MG63 (cell line): Measurements from ENCODE around the gene RORC. TPM values are rescaled to one million over a fixed set of nuclear protein-coding genes. Genes with fewer than 3 reads are reported as not detected.
"Not testable (repeated sequence)": the region's sequence is repeated elsewhere in the genome, so short reads cannot be mapped to it uniquely, and the experiment has no call there.

Source experiments
- DNase-seq: peaks from one replicate; pipeline ENCODE4 v3.0.0-alpha.2; 2020
- H3K27me3 ChIP-seq: fragments of 250-450 bp; sonication (Bioruptor Pico); 2 replicates; pipeline ENCODE4 v1.5.1; 2020; ENCODE audit warnings: mild to moderate bottlenecking, moderate library complexity
- H3K36me3 ChIP-seq: fragments of 250-450 bp; sonication (Bioruptor Pico); 2 replicates; pipeline ENCODE4 v1.5.1; 2020; ENCODE audit warnings: mild to moderate bottlenecking, moderate library complexity
- H3K4me3 ChIP-seq: fragments of 250-450 bp; sonication (Bioruptor Pico); 2 replicates; pipeline ENCODE4 v1.5.1; 2020; ENCODE audit warnings: mild to moderate bottlenecking, moderate library complexity
- H3K9me3 ChIP-seq: fragments of 250-450 bp; sonication (Bioruptor Pico); 2 replicates; pipeline ENCODE4 v1.5.1; 2020; ENCODE audit warnings: mild to moderate bottlenecking, moderate library complexity
- total RNA-seq: library from RNA; depleted of rRNA; stranded (reverse); fragments of >200 nt; shearing (Covaris generic); gene quantifications from 2 replicates; pipeline ENCODE4 v1.2.3, GENCODE V29; 2014; ENCODE audit warnings: low replicate concordance; rRNA removed

Gene RORC
- total RNA-seq, 1 experiment from 2014 or later = 0.63 TPM

DNA sequence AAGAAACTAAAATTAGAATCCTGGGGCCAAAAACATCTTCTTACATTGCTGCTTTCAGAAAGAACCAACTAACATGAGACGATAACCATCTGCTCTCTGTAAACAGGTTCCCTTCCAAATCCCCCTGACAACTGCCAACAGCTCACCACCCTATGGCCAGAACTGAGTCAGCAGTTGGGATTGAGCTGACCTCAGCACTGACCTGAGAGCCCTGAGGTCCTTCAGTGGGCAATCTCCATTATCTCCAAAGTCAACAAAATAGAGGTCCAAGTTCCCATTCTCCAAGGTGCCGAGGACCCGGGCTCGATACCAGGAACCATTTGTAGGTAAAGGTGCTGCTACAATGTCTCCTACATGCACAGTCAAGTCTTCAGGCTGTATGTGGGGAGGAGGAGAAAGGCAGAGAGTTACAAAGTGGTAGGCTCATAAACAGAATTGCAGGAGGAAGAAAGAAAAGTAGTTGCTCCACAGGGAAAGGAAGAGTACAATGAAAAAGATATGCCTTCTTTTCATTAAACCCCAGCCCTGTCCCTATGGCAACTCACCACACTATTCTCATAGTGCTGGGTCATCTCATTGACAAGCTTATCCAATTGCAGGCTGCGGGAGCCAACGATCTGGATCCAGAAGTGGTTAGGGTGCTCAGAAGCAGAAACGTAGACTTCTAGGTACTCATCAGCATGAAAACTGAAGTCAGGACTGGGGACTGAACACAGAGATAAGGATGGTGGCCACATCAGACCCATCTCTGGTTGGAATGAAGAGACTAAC, 55.5 kb downstream of the RORC start:
- H3K9me3 ChIP-seq = no peaks in the 10 kb centered on the region
- H3K27me3 ChIP-seq = no peaks in the 10 kb centered on the region
- H3K4me3 ChIP-seq = no peak overlapping the region
- peak; percentile 39 for DNase-seq
- H3K36me3 ChIP-seq = peaks cover 5% of the 10 kb centered on the region; the same call in 1 of the 2 replicates

DNA sequence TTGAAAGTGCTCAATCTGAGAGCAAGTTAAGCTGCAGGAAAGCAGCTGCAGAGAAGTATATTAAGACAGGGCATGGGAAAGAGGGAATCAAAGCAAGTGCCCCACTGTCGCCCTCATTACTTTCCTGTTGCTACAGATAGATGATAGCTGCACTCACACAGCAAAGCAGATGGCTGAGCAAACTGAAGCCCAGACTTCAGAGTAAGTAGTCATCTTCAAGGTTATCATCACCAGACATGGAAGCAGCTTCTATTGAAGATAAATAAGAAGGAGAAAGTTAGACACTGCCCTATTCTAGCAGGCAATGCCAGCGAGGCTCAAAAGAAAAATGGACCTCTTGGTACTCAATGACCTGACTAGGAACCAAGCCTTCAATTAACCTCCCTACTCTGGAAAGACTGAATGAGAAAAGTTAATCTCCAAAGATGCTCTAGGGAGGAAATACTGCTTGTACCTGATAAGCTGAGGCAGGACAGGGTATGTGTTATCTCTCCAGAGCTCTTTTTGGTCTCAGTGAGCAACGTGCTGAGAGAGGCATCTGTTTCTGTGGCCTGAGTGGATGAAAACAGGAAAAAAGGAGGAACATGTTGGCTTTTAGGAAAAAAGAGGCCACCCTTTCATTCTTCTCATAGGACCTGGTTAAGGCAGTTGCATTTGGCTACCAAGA, 57.2 kb downstream of the RORC start:
- H3K27me3 ChIP-seq = no peaks in the 10 kb centered on the region
- DNase-seq = no peak
- H3K36me3 ChIP-seq = peaks cover 5% of the 10 kb centered on the region; the same call in 1 of the 2 replicates
- no peaks in the 10 kb centered on the region for H3K9me3 ChIP-seq
- H3K4me3 ChIP-seq = no peak overlapping the region

DNA sequence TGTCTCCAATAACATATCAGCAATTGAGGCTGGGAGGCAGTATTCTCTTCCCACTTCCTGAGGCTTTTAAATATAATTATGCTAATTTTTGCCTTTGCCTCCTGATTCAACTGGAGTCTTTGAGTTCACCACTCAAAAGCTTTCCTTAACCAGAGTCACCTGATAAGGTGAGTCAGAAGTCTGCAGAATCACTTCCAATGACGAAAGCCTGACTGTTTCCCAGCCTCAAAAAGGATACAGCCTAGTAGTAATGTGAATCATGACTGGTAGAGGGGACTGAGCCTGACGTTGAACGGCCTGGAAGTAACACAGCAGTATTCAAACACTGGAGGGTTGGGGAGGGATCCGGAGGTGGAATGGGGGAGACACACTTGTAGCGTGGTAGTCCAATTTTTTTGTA, 57.9 kb downstream of the RORC start:
- Histone ChIP-seq H3K27me3 (no peaks in the 10 kb centered on the region), H3K9me3 (no peaks in the 10 kb centered on the region), H3K36me3 (peaks cover 5% of the 10 kb centered on the region; the same call in 1 of the 2 replicates), H3K4me3 (no peak overlapping the region)
- DNase-seq = no peak

DNA sequence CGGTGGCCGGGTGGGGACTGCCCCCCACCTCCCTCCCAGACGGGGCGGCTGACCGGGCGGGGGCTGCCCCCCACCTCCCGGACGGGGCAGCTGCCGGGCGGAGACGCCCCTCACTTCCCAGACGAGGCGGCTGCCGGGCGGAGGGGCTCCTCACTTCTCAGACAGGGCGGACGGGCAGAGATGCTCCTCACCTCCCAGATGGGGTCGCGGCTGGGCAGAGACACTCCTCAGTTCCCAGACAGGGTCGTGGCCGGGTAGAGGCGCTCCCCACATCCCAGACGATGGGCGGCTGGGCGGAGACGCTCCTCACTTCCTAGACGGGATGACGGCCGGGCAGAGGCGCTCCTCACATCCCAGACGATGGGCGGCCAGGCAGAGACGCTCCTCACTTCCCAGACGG, 62.3 kb downstream of the RORC start:
- not testable (repeated sequence) for H3K27me3 ChIP-seq, DNase-seq, H3K4me3 ChIP-seq, H3K36me3 ChIP-seq, H3K9me3 ChIP-seq

DNA sequence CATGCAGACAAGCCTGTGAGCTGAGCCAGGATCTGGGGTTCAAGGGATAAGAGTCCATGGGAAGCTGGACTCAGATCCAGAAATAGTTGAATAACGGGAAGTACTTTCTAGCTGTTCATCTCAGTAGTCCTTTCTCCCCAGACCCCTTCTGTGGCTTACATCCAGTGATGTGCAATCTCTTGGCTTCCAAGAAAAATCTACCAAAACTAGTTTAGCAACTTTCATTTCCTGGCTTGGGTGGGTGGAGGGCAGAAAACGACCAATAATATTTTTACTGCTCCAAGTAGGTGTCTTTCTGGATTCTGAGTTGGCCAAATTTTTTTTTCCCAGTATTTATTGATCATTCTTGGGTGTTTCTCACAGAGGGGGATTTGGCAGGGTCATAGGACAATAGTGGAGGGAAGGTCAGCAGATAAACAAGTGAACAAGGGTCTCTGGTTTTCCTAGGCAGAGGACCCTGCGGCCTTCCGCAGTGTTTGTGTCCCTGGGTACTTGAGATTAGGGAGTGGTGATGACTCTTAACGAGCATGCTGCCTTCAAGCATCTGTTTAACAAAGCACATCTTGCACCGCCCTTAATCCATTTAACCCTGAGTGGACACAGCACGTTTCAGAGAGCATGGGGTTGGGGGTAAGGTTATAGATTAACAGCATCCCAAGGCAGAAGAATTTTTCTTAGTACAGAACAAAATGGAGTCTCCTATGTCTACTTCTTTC, 63.1 kb downstream of the RORC start:
- H3K27me3 ChIP-seq, H3K9me3 ChIP-seq, DNase-seq: not testable (repeated sequence)

DNA sequence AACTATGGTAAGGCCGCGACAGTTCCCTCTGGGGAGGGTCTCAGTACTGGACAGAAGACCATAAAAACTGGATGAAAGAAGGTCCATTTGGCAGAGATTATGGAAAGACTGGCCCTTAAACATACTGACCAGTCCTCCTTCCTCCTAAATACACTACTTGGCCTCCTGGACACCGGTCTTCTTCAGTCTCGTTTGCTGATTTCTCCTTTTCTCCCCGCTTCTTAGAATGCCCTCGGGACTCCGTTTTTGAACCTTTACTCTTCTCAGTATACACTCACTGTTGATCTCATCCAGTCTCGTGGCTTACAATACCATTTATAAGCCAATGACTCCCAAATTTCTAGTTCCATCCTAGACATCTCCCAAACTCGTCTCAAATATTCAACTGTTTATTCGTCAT, 67.6 kb downstream of the RORC start:
- H3K4me3 ChIP-seq = peak overlapping the region; percentile 89
- no peaks in the 10 kb centered on the region for H3K27me3 ChIP-seq
- no peak for DNase-seq
- peaks cover 28% of the 10 kb centered on the region for H3K36me3 ChIP-seq
- no peaks in the 10 kb centered on the region for H3K9me3 ChIP-seq

More for the DNA sequence above, 63.1 kb downstream of the RORC start:
- H3K4me3 ChIP-seq, H3K36me3 ChIP-seq: not testable (repeated sequence)

DNA sequence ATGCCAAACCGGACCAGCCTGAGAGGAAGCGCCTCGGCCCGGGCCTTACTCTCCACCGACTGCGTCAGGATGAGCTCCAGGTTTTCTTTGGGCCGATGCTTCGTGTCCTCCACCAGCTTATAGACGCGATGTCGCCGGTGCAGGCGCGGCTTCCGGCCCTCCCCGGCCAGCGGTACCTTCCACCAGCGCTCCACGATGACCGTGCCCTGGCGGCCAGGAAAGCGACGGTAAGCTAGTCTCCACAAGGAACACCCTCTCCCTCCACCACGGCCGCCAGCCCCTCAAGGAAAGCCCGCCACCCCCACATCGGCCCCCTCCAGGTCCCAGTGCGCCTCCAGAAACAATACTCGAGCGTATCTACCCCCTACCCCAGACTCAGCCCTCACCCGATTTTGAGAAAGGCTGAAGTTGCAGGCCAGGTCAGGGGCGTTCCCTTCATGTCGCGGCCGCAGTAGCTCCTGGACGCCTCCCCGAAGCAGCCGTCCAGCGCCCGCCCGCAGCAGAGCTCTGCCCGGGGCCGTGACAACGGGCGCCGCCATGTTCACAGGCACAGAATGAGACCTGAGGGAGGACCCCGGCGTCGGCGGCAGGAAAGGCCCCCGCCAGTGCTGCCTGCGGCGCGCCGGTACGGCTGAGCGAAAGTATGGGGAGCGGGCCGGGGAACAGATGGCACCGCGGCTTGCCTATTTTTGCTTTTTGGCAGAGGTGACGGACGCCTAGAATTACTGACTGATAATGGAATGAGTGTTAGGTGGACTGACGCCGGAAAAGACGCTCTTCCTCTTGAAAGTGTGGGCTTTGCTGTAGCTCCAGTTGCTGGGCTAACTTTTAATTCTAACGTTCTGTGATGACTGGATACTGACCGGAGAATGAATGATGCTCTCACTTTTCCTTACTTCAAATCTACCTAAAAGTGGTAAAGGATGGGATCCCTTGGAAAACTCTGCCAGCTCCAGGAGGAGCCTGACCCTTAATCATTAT, 68.4 kb downstream of the RORC start, which contains the start of gene MRPL9:
Gene MRPL9, minus strand, starts transcription at position 556 of the 981 bp plus-strand sequence. Its CDS starts 17 bp downstream, at position 539.
- peaks cover 34% of the 10 kb centered on the region for H3K36me3 ChIP-seq
- H3K4me3 ChIP-seq = peak within 1 kb of the TSS; percentile 89
- DNase-seq = peak; percentile 90
- H3K9me3 ChIP-seq = no peaks in the 10 kb centered on the region
- no peaks in the 10 kb centered on the region for H3K27me3 ChIP-seq

DNA sequence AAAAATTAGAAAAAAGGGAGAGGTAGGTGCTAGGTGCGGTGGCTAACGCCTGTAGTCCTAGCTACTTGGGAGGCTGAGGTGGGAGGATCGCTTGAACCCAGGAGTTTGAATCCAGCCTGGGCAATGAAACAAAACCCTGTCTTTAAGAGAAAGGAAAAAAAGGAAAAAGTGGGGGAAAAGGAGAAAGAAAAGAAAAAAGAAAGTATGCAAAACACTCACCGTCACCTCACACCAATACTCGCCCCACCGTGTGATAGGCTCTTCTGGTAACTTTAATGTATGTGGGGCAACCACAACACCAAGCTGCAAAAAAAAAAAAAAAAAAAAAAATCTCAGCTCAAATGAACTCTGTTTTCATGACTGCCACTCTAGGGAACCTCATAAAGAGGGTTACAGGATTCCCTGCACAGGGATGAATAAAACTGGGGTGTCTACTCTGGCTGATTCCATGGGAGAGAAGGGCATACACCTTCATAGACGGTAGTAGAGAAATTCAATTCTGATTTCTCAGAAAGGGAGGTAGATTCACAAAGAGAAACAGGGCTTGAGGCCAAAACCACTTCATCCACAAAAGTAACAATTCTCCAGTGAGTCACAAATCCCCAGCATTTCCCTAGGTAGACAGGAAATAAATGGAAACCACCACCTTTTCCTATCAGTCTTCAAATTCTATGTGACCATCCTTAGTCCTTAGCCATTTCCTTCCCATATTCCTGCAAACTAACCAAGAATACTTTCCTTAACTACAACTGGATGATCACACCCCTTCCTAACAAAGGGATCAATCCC, 70.8 kb downstream of the RORC start:
- no peak for DNase-seq

DNA sequence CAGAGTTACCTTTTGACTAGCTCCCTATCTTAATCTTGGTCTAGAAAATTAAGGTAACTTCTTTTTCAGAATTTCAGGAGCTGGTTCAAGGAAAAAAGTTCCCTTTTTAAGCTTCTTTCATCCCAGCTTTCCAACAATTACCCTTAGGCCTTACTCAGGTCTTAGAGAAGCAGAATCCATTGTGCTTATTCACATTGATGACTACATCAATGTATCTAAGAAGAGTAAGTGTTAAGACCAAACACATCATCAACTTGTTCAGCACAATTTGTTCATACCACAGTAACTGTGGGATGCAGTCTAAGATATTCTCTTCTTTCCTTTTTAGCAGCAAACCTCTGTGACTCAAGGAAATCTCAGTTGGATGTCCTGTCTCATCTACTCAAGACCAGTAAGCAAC, 72.4 kb downstream of the RORC start:
- no peak overlapping the region for H3K4me3 ChIP-seq
- H3K9me3 ChIP-seq = no peaks in the 10 kb centered on the region
- no peaks in the 10 kb centered on the region for H3K27me3 ChIP-seq
- H3K36me3 ChIP-seq = peaks cover 46% of the 10 kb centered on the region
- DNase-seq = no peak

More for the DNA sequence above, 70.8 kb downstream of the RORC start:
- no peaks in the 10 kb centered on the region for H3K27me3 ChIP-seq
- no peaks in the 10 kb centered on the region for H3K9me3 ChIP-seq
- H3K4me3 ChIP-seq = no peak overlapping the region
- H3K36me3 ChIP-seq = peaks cover 37% of the 10 kb centered on the region

DNA sequence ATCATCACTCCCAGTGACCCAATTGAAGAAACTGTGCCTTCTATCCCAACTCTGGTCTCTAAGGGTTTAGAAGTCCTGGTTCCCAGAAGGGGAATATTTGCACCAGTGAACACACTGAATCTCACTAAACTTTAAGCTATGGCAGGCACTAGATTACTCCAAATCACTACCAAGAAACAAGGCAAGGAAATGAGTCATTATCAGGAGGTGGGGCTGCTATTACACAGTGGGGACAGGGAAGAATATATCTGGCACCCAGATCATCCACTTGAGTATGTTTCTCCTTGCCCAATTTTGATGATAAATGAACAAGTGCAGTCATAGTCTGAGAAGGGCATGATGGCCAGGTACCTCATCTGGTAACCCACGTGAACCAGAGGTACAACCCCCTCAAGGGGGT, 75.3 kb downstream of the RORC start:
- Histone ChIP-seq H3K4me3 (no peak overlapping the region), H3K36me3 (peaks cover 35% of the 10 kb centered on the region), H3K27me3 (no peaks in the 10 kb centered on the region), H3K9me3 (no peaks in the 10 kb centered on the region)
- no peak for DNase-seq

Other genes starting within 250 kb of the RORC start
- 17.1 and 44.5 TPM in 2 replicates for gene SNX27, start 219.8 kb downstream of the RORC start, total RNA-seq
- not detected in 2 replicates for gene CELF3, start 115.0 kb downstream of the RORC start, total RNA-seq
- gene RIIAD1, start 110.3 kb downstream of the RORC start, total RNA-seq = not detected in 2 replicates
- gene MRPL9, start 68.3 kb downstream of the RORC start, total RNA-seq = 121 and 167 TPM in 2 replicates
- gene TDRKH, start 41.3 kb downstream of the RORC start, total RNA-seq = 14.1 and 23.5 TPM in 2 replicates
- gene LINGO4, start 26.4 kb downstream of the RORC start, total RNA-seq = not detected in 2 replicates
- gene C2CD4D, start 8.0 kb upstream of the RORC start, total RNA-seq = not detected in 2 replicates
- not detected in 2 replicates for gene THEM5, start 21.9 kb upstream of the RORC start, total RNA-seq
- gene THEM4, start 77.7 kb upstream of the RORC start, total RNA-seq = 22.9 and 30.2 TPM in 2 replicates
- 213 and 271 TPM in 2 replicates for gene S100A10, start 162.1 kb upstream of the RORC start, total RNA-seq
- gene S100A11, start 205.2 kb upstream of the RORC start, total RNA-seq = 347 and 507 TPM in 2 replicates